ENCODE measurements around the gene SCYL1.

DNA sequence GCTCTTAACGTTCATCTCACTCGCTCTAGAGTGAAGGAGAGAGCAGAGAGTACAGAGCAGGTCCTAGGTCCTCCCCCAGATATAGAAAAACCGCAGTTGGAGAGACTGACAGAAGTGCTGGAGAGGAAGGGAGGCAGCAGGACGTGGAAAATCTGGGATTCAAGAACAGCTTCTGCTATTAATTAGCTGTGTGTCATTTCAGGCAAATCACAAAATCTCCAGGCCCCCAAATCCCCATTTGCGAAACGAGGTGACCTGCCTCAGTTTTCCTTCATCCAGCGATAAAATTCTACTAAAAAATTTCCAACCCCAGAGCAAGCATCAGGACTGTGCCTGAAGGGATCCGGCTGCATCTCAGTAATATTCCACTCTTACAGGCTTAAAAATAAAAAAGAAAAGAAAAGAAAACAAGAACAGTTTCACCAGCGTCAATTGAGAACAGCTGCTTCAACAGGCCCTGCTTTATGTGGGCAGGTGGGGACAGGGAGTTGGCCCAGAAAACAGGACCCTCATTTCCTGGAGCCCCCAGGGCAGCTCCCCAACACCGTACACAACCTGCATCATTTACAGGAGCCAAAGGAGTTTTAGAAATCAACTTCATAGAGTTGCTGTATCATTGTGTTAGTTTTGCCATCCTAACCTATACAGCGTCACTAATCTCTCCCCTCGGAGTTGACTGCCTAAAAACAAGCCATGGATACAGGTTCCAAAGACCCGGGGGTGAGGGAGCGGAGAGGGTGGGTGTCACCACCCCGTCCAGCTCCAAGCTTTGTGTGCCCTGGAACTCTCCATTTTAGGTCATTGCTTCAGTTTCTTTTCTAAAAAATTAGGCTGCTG lies 28.4 kb upstream of the SCYL1 start:
- peak in 1 of 2 donors; percentile 17 for TF ChIP-seq POLR2A (IDR thresholded peaks at IDR 0.05)
- TF ChIP-seq, protein P1, sequence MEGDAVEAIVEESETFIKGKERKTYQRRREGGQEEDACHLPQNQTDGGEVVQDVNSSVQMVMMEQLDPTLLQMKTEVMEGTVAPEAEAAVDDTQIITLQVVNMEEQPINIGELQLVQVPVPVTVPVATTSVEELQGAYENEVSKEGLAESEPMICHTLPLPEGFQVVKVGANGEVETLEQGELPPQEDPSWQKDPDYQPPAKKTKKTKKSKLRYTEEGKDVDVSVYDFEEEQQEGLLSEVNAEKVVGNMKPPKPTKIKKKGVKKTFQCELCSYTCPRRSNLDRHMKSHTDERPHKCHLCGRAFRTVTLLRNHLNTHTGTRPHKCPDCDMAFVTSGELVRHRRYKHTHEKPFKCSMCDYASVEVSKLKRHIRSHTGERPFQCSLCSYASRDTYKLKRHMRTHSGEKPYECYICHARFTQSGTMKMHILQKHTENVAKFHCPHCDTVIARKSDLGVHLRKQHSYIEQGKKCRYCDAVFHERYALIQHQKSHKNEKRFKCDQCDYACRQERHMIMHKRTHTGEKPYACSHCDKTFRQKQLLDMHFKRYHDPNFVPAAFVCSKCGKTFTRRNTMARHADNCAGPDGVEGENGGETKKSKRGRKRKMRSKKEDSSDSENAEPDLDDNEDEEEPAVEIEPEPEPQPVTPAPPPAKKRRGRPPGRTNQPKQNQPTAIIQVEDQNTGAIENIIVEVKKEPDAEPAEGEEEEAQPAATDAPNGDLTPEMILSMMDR (IDR thresholded peaks at IDR 0.05) = no peak
- TF ChIP-seq POLR2AphosphoS5 (IDR thresholded peaks at IDR 0.05) = no peak
